HCT116 (cell line): ENCODE measurements around the gene FHOD3. TPM values are rescaled to one million over a fixed set of nuclear protein-coding genes. Genes with fewer than 3 reads are reported as not detected.

Source experiments
- ATAC-seq: fragments of 200-7000 bp; cut with Tn5 transposase; 2 replicates; pipeline ENCODE4 v1.9.1; 2020; ENCODE audit warnings: mild to moderate bottlenecking, moderate library complexity
- BruUV-seq: library from RNA; stranded (reverse); fragments of 400-500 nt; replicated peaks from 2 replicates; lab custom pipeline; 2021; lab: Mats Ljungman, UMichigan
- CTCF ChIA-PET: fragments of 300-600 bp; sonication (Branson Sonifier 250); formaldehyde crosslinking; loops from one replicate; lab custom pipeline; 2021; ENCODE audit warnings: antibody characterized with exemption; lab: Charles Lee
- POLR2A ChIA-PET: fragments of 300-600, 350-600 bp; sonication (Branson Sonifier 250); formaldehyde crosslinking; loops from one replicate; lab custom pipeline; 2021; ENCODE audit warnings: antibody characterized with exemption; lab: Charles Lee
- RAD21 ChIA-PET, 2 experiments: fragments of 300-600 bp; sonication (Branson Sonifier 250); formaldehyde crosslinking; loops; one replicate each; lab custom pipeline; 2023; ENCODE audit warnings: low total read pairs in 2 of 2; ENCODE audit not compliant: uncharacterized antibody in 2 of 2, unreplicated experiment in 2 of 2, low non-redundant PET in 1 of 2; lab: Charles Lee
- DNase-seq: peaks from one replicate; pipeline ENCODE4 v3.0.0-alpha.2; 2010; ENCODE audit warnings: low read depth, low spot score
- H2AFZ ChIP-seq: fragments of 200-600 bp; shearing (Covaris generic), sonication (generic); 2 replicates; pipeline ENCODE4 v1.6.1; 2017; ENCODE audit warnings: low read depth, mixed run types, mixed read lengths, antibody characterized with exemption, low read length; ENCODE audit not compliant: poor library complexity, severe bottlenecking
- H3K27ac ChIP-seq: 2 replicates; pipeline ENCODE4 v1.5.1; 2012; ENCODE audit warnings: low read depth, low read length
- H3K27me3 ChIP-seq: fragments of 200-600 bp; sonication (generic); 2 replicates; pipeline ENCODE4 v1.6.1; 2016; ENCODE audit warnings: mixed run types, low read length, mixed read lengths; ENCODE audit not compliant: insufficient read depth
- H3K36me3 ChIP-seq, 2 experiments: fragments of 200-500 bp in 1 of 2; fragments of 200-600 bp in 1 of 2; sonication (Bioruptor generic) in 1 of 2; sonication (generic) in 1 of 2; 2 replicates each; pipeline versions ENCODE4 v1.5.1 to v1.6.1; 2014 to 2016; ENCODE audit warnings: low read length in 2 of 2, inconsistent platforms in 1 of 2, mixed read lengths in 1 of 2, mixed run types in 1 of 2; ENCODE audit not compliant: insufficient read depth in 2 of 2, control insufficient read depth in 1 of 2
- H3K4me1 ChIP-seq, 2 experiments: fragments of 200-600 bp in 1 of 2; sonication (generic) in 1 of 2; 2 replicates each; pipeline versions ENCODE4 v1.5.1 to v1.6.1; 2012 to 2017; ENCODE audit warnings: low read length in 2 of 2, inconsistent platforms in 1 of 2, mild to moderate bottlenecking in 1 of 2, mixed read lengths in 1 of 2, mixed run types in 1 of 2, moderate library complexity in 1 of 2; ENCODE audit not compliant: insufficient read depth in 2 of 2, control insufficient read depth in 1 of 2
- H3K4me2 ChIP-seq: fragments of 200-600 bp; sonication (generic); 2 replicates; pipeline ENCODE4 v1.6.1; 2017; ENCODE audit warnings: mixed run types, low read length, mixed read lengths
- H3K4me3 ChIP-seq, 2 experiments: fragments of 200-600 bp in 1 of 2; sonication (generic) in 1 of 2; replicated peaks in 1 of 2; 2 replicates each; pipeline ENCODE4 v1.5.1; 2011 to 2016; ENCODE audit warnings: low read length in 2 of 2, control low read depth in 1 of 2, low read depth in 1 of 2, mild to moderate bottlenecking in 1 of 2, mixed read lengths in 1 of 2, mixed run types in 1 of 2
- H3K79me2 ChIP-seq: fragments of 200-600 bp; sonication (generic); 2 replicates; pipeline ENCODE4 v1.6.1; 2017; ENCODE audit warnings: mild to moderate bottlenecking, mixed run types, low read length, moderate library complexity, mixed read lengths; ENCODE audit not compliant: insufficient read depth
- H3K9ac ChIP-seq: fragments of 200-600 bp; sonication (generic); 2 replicates; pipeline ENCODE4 v1.6.1; 2016; ENCODE audit warnings: low read length, mixed read lengths
- H3K9me2 ChIP-seq: fragments of 200-600 bp; sonication (generic), shearing (Covaris generic); 2 replicates; pipeline ENCODE4 v1.6.1; 2017; ENCODE audit warnings: mixed run types, mild to moderate bottlenecking, moderate library complexity; ENCODE audit not compliant: insufficient read depth
- H3K9me3 ChIP-seq, 2 experiments: fragments of 200-500 bp in 1 of 2; fragments of 200-600 bp in 1 of 2; sonication (Bioruptor generic) in 1 of 2; sonication (generic) in 1 of 2; 2 replicates each; pipeline ENCODE4 v1.6.1; 2014 to 2017; ENCODE audit warnings: low read length in 2 of 2, mixed read lengths in 2 of 2, inconsistent platforms in 1 of 2, low read depth in 1 of 2, mild to moderate bottlenecking in 1 of 2, mixed run types in 1 of 2, moderate library complexity in 1 of 2; ENCODE audit not compliant: control insufficient read depth in 1 of 2, insufficient read depth in 1 of 2
- H4K20me1 ChIP-seq: fragments of 200-600 bp; sonication (generic), shearing (Covaris generic); 2 replicates; pipeline ENCODE4 v1.6.1; 2017; ENCODE audit warnings: mixed run types, mild to moderate bottlenecking, moderate library complexity; ENCODE audit not compliant: insufficient read depth
- EGR1 ChIP-seq: IDR thresholded peaks from 2 replicates; pipeline ENCODE4 v1.6.1; 2012; ENCODE audit warnings: low read depth
- JUND ChIP-seq: IDR thresholded peaks from 2 replicates; pipeline ENCODE4 v1.6.1; 2012
- MAX ChIP-seq: IDR thresholded peaks from 2 replicates; pipeline ENCODE4 v1.6.1; 2012
- POLR2AphosphoS5 ChIP-seq: IDR thresholded peaks from 2 replicates; pipeline ENCODE4 v1.6.1; 2011; ENCODE audit warnings: mild to moderate bottlenecking, low read depth, low read length, moderate library complexity
- SIN3A ChIP-seq: IDR thresholded peaks from 2 replicates; pipeline ENCODE4 v1.6.1; 2012; ENCODE audit warnings: low read depth
- SRF ChIP-seq: IDR thresholded peaks from 2 replicates; pipeline ENCODE4 v1.6.1; 2012; ENCODE audit warnings: low read depth
- TCF7L2 ChIP-seq: IDR thresholded peaks from 2 replicates; pipeline ENCODE4 v1.7.0; 2011; ENCODE audit warnings: borderline replicate concordance, inconsistent platforms; ENCODE audit not compliant: insufficient read depth, insufficient read length; ENCODE audit errors: extremely low read depth
- ZFX ChIP-seq: fragments of 450-650 bp; IDR thresholded peaks from 2 replicates; pipeline ENCODE4 v1.6.1; 2017
- intact Hi-C: fragments of 100-400 bp; cut with micrococcal nuclease; formaldehyde crosslinking; loops from 2 replicates; pipeline ENCODE4 v1.10.0; 2022
- total RNA-seq: library from RNA; stranded (reverse); gene quantifications from one replicate; pipeline ENCODE4 v1.2.1, GENCODE V29; 2021; ENCODE audit not compliant: unreplicated experiment

FHOD3 gene
- total RNA-seq, 1 experiment from 2014 or later, result 4.0 TPM

- Histone ChIP-seq H3K4me2 (no peak overlapping the region), H3K79me2 (no peaks in the 10 kb centered on the region), H3K36me3 (no peaks in the 10 kb centered on the region), H4K20me1 (no peaks in the 10 kb centered on the region), H3K27ac (no peak overlapping the region), H3K4me3 (no peak overlapping the region)
- CTCF ChIA-PET, result no interaction called here
- intact Hi-C loops, result loop anchor here (10.0 kb wide), 1 partner anchor 1158 kb away; no protein-coding TSS in a partner anchor
- DNase-seq, result no peak
- no peak for TF ChIP-seq POLR2AphosphoS5
- TF ChIP-seq ZFX, result no peak
- no peak for TF ChIP-seq SRF
- no peak for TF ChIP-seq JUND
- TF ChIP-seq SIN3A, result no peak
- peak; percentile 88 for TF ChIP-seq TCF7L2
- TF ChIP-seq, all 23 proteins: peak for 1
- Histone ChIP-seq H3K9me2 (no peaks in the 10 kb centered on the region), H3K27me3 (peaks cover 14% of the 10 kb centered on the region; the same call in 1 of the 2 replicates), H3K9me3 (no peaks in the 10 kb centered on the region), H3K4me1 (peaks cover 0 to 8% of the 10 kb centered on the region in 2 experiments; a peak in 1 of 4 replicates), H2AFZ (no peak overlapping the region), H3K9ac (no peak overlapping the region)
- POLR2A ChIA-PET, result no interaction called here
- RAD21 ChIA-PET, result no interaction called here
- no peak for ATAC-seq
- no TSS peak for BruUV-seq
Observed at GRCh38 chr18:36476433-36476832, 178.9 kb downstream of the FHOD3 start.

DNA sequence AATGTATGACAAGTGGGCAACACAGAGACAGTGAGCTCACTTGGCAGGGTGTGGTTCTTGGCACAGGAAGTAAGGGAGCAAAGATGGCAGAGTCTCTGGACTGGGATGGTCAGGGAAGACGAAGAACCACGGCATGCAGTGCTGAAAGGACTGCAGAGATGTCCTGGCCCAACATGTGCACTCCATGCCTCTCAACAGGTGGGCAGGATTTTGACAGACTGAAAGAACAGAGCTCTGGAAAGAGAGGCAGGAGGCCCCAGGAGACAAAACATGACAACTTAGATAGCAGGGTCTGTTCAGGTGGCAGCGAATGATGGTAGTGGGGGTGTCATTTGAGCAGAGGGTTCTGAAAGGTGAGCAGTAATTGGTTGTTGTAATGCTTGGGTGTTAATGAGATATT lies 180.3 kb downstream of the FHOD3 start:
- no TSS peak for BruUV-seq
- intact Hi-C loops, result loop anchor here (10.0 kb wide), 1 partner anchor 1157 kb away; no protein-coding TSS in a partner anchor

More for the DNA sequence above, 180.3 kb downstream of the FHOD3 start:
- H3K9ac ChIP-seq, result no peak overlapping the region
- CTCF ChIA-PET, result no interaction called here
- H3K27me3 ChIP-seq, result peaks cover 12% of the 10 kb centered on the region; the same call in 1 of the 2 replicates
- no peak overlapping the region for H3K4me2 ChIP-seq
- no peak overlapping the region for H3K4me3 ChIP-seq
- TF ChIP-seq MAX (no peak), EGR1 (no peak)
- no peaks in the 10 kb centered on the region for H3K9me2 ChIP-seq
- no peaks in the 10 kb centered on the region for H3K9me3 ChIP-seq
- H3K27ac ChIP-seq, result no peak overlapping the region
- no peaks in the 10 kb centered on the region for H4K20me1 ChIP-seq
- DNase-seq (no peak), ATAC-seq (no peak)
- H3K79me2 ChIP-seq, result no peaks in the 10 kb centered on the region
- H3K36me3 ChIP-seq, result no peaks in the 10 kb centered on the region
- H3K4me1 ChIP-seq, result peaks cover 0 to 8% of the 10 kb centered on the region in 2 experiments; a peak in 1 of 4 replicates
- POLR2A ChIA-PET, result no interaction called here
- H2AFZ ChIP-seq, result no peak overlapping the region
- RAD21 ChIA-PET, result no interaction called here
